Activated T-cell treated with anti-CD3 and anti-CD28 coated beads, Interleukin-2, amount 50 U/mL, for 72 hours (primary cell): ENCODE data around the gene PIP4K2B. TPM values are rescaled to one million over a fixed set of nuclear protein-coding genes. Genes with fewer than 3 reads are reported as not detected.
A peak's percentile ranks its signal among the peaks of the same experiment; 100 is the strongest.

Experiments used
- ATAC-seq, 2 donors: fragments of 150-1000 bp; cut with Tn5 transposase; replicated peaks in 1 of 2; 2 replicates each; pipeline ENCODE4 v1.10.0; 2021; ENCODE audit warnings: moderate library complexity in 2 of 2, mild to moderate bottlenecking in 1 of 2
- DNase-seq, 2 donors: peaks; one replicate each; pipeline ENCODE4 v3.0.0; 2021 to 2022; ENCODE audit warnings: mixed read lengths in 1 of 2
- H3K27ac Mint-ChIP-seq: one replicate; pipeline ENCODE4 v1.8.0; 2022; ENCODE audit warnings: mild to moderate bottlenecking, moderate library complexity, mixed read lengths
- H3K27me3 Mint-ChIP-seq: one replicate; pipeline ENCODE4 v1.8.0; 2022; ENCODE audit warnings: low read depth, mixed read lengths
- H3K36me3 Mint-ChIP-seq, 2 donors: one replicate each; pipeline ENCODE4 v1.8.0; 2022; ENCODE audit warnings: mixed read lengths in 2 of 2, mild to moderate bottlenecking in 1 of 2; ENCODE audit not compliant: insufficient read depth in 2 of 2
- H3K4me1 Mint-ChIP-seq: one replicate; pipeline ENCODE4 v1.8.0; 2022; ENCODE audit warnings: low read depth, mixed read lengths
- H3K4me3 Mint-ChIP-seq, 2 donors: one replicate each; pipeline ENCODE4 v1.8.0; 2022; ENCODE audit warnings: mild to moderate bottlenecking in 2 of 2, mixed read lengths in 2 of 2, moderate library complexity in 2 of 2
- H3K9me3 Mint-ChIP-seq, 2 donors: one replicate each; pipeline ENCODE4 v1.8.0; 2022; ENCODE audit warnings: mixed read lengths in 2 of 2
- total RNA-seq, 2 donors: library from RNA; stranded (reverse); gene quantifications; one replicate each; pipeline ENCODE4 v1.2.3, GENCODE V29; 2022

PIP4K2B gene
- total RNA-seq, 2 donors from 2014 or later = 32.7 to 34.3 TPM

GRCh38 chr17:38738007-38738662, 61.2 kb downstream of the PIP4K2B start:
- Mint-ChIP-seq H3K4me1 (peaks cover 27% of the 10 kb centered on the region), H3K27ac (no peak overlapping the region), H3K27me3 (no peaks in the 10 kb centered on the region), H3K9me3 (no peaks in the 10 kb centered on the region), H3K36me3 (no peaks in the 10 kb centered on the region), H3K4me3 (no peak overlapping the region)
- ATAC-seq (no peak), DNase-seq (no peak)

GRCh38 chr17:38735161-38735997, 64.0 kb downstream of the PIP4K2B start:
- H3K9me3 Mint-ChIP-seq = no peaks in the 10 kb centered on the region
- peak; percentile 73 to 78 for DNase-seq
- H3K36me3 Mint-ChIP-seq = peaks cover 1% of the 10 kb centered on the region in 2 donors
- peaks cover 47% of the 10 kb centered on the region for H3K4me1 Mint-ChIP-seq
- no peak overlapping the region for H3K27ac Mint-ChIP-seq
- ATAC-seq = peak; percentile 24 to 27
- H3K4me3 Mint-ChIP-seq = no peak overlapping the region
- no peaks in the 10 kb centered on the region for H3K27me3 Mint-ChIP-seq

- Mint-ChIP-seq H3K27ac (no peak overlapping the region), H3K4me1 (peaks cover 51% of the 10 kb centered on the region), H3K9me3 (no peaks in the 10 kb centered on the region), H3K4me3 (peak overlapping the region; percentile 43 to 50), H3K36me3 (peaks cover 1% of the 10 kb centered on the region in 2 donors), H3K27me3 (no peaks in the 10 kb centered on the region)
- ATAC-seq = peak in 1 of 2 donors; percentile 16
- peak in 1 of 2 donors; percentile 46 for DNase-seq
These were observed 65.1 kb downstream of the PIP4K2B start for GRCh38 chr17:38733982-38734973.

GRCh38 chr17:38733282-38733981, 65.9 kb downstream of the PIP4K2B start:
- ATAC-seq (no peak), DNase-seq (no peak)
- H3K4me1 Mint-ChIP-seq = peaks cover 59% of the 10 kb centered on the region
- H3K27me3 Mint-ChIP-seq = no peaks in the 10 kb centered on the region
- H3K27ac Mint-ChIP-seq = peak overlapping the region; percentile 62
- H3K9me3 Mint-ChIP-seq = no peaks in the 10 kb centered on the region
- H3K36me3 Mint-ChIP-seq = peaks cover 1% of the 10 kb centered on the region in 2 donors
- H3K4me3 Mint-ChIP-seq = peak overlapping the region; percentile 43 to 50

- H3K4me1 Mint-ChIP-seq = peaks cover 67% of the 10 kb centered on the region
- peak overlapping the region; percentile 91 to 100 for H3K4me3 Mint-ChIP-seq
- H3K27ac Mint-ChIP-seq = peak overlapping the region; percentile 62
- DNase-seq (no peak), ATAC-seq (no peak)
- no peaks in the 10 kb centered on the region for H3K27me3 Mint-ChIP-seq
- H3K36me3 Mint-ChIP-seq = peaks cover 4% of the 10 kb centered on the region in 2 donors
- H3K9me3 Mint-ChIP-seq = peaks cover 0 to 3% of the 10 kb centered on the region in 2 donors
These were observed 66.7 kb downstream of the PIP4K2B start for GRCh38 chr17:38732376-38733281.

DNA sequence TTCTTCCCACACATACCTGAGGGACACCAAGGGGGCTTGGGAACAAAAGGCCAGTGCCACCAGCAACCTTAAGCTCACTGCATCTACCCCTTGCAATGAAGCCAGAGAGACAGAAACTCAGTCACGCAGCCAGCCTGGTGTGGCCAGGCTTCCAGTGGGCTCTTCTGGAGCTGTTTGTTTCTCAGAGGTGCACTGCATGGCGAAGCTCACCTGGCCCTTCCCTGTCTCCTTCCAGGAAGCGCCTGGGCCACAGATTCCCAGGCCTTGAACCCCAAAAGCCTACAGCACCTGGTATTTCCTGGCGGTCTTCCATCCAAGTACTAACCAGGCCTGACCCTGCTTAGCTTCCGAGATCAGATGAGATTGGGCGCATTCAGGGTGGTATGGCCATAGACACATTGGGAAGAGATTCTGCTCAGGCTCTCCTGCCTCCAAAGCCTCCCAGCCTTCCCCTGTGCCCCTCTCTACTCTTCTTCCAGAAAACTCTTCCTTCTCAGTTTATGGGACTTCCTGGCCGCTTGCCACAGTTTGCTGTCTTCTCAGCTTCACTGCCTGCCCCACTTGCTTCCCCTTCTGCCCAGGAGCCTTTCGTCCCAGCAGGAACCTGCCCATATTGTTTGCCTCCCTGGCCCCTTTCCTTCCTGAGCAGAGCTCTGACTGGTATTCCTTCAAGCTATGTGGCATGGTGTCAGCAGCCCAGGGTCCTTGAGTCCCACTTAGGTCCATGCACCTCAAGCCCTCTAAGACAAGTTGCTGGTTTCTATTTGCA, 67.6 kb downstream of the PIP4K2B start:
- peaks cover 0 to 3% of the 10 kb centered on the region in 2 donors for H3K9me3 Mint-ChIP-seq
- H3K27ac Mint-ChIP-seq = peak overlapping the region; percentile 20
- peak overlapping the region; percentile 91 to 100 for H3K4me3 Mint-ChIP-seq
- peaks cover 77% of the 10 kb centered on the region for H3K4me1 Mint-ChIP-seq
- DNase-seq = no peak
- ATAC-seq = no peak
- peaks cover 4 to 6% of the 10 kb centered on the region in 2 donors for H3K36me3 Mint-ChIP-seq
- no peaks in the 10 kb centered on the region for H3K27me3 Mint-ChIP-seq

GRCh38 chr17:38730526-38731379, 68.6 kb downstream of the PIP4K2B start:
- H3K4me3 Mint-ChIP-seq = peak overlapping the region; percentile 91 to 100

DNA sequence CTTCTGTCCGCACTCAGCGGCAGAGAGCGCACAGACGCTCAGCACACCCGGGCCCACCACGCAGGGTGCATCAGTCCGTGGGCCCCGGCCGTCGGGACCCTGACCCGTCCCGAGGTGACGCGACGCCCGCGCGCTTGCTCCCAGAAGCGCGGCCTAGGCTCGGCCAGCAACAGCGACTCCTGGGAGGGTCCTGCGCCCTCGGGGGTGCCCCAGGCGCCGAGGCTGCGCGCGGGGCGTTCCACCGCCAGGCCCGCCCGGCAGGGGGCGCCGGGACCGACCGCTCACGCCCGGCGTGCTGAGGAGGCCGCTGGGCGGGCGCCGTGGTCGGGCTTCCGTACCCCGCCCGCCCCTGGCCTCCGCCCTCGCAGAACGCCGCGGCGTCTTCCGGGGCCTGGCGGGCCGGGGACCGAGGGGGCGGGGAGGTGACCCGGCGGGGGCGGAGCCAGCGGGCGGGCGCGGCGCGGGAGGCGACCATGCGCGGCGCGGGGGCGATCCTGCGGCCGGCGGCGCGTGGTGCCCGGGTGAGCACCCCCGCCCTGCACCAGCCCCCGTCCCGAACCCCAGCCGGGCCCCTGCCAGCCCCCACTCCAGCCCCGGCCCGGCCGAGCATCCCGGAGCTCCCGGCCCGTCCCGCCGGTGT, 69.3 kb downstream of the PIP4K2B start, which contains the start of gene CISD3:
Gene CISD3, plus strand, starts transcription at position 456 of the 640 bp plus-strand sequence. Its CDS starts 18 bp downstream, at position 474.
- no peaks in the 10 kb centered on the region for H3K27me3 Mint-ChIP-seq
- peaks cover 87% of the 10 kb centered on the region for H3K4me1 Mint-ChIP-seq
- peak within 1 kb of the TSS; percentile 93 to 100 for H3K4me3 Mint-ChIP-seq
- H3K27ac Mint-ChIP-seq = peak within 1 kb of the TSS; percentile 67
- H3K9me3 Mint-ChIP-seq = peaks cover 0 to 3% of the 10 kb centered on the region in 2 donors
- peak; percentile 78 to 79 for ATAC-seq
- peaks cover 6% of the 10 kb centered on the region in 2 donors for H3K36me3 Mint-ChIP-seq
- DNase-seq = peak; percentile 91 to 95

More at GRCh38 chr17:38730526-38731379, 68.6 kb downstream of the PIP4K2B start:
- ATAC-seq (no peak), DNase-seq (peak in 1 of 2 donors; percentile 40)
- Mint-ChIP-seq H3K4me1 (peaks cover 86% of the 10 kb centered on the region), H3K27me3 (no peaks in the 10 kb centered on the region), H3K36me3 (peaks cover 6% of the 10 kb centered on the region in 2 donors), H3K27ac (peak overlapping the region; percentile 26), H3K9me3 (peaks cover 0 to 3% of the 10 kb centered on the region in 2 donors)

GRCh38 chr17:38729368-38729885, 69.9 kb downstream of the PIP4K2B start:
- peaks cover 0 to 3% of the 10 kb centered on the region in 2 donors for H3K9me3 Mint-ChIP-seq
- H3K4me1 Mint-ChIP-seq = peaks cover 83% of the 10 kb centered on the region
- peaks cover 6% of the 10 kb centered on the region in 2 donors for H3K36me3 Mint-ChIP-seq
- ATAC-seq (no peak), DNase-seq (no peak)
- peak overlapping the region; percentile 67 for H3K27ac Mint-ChIP-seq
- peak overlapping the region; percentile 90 to 93 for H3K4me3 Mint-ChIP-seq
- H3K27me3 Mint-ChIP-seq = no peaks in the 10 kb centered on the region
